ENCODE measurements around the gene PPP3CA.

- TF ChIP-seq HNRNPL (IDR thresholded peaks at IDR 0.05; ENCODE audit: low read depth, low read length) (no peak), MED13 (CRISPR knock-in tag; IDR thresholded peaks at IDR 0.05) (no peak), GATAD2A (CRISPR knock-in tag; IDR thresholded peaks at IDR 0.05) (no peak), NR2F1 (CRISPR knock-in tag; IDR thresholded peaks at IDR 0.05) (no peak), FOXA1 (IDR thresholded peaks at IDR 0.05) (no peak), FOXA1 (CRISPR knock-in tag; IDR thresholded peaks at IDR 0.05) (no peak), CHD2 (IDR thresholded peaks at IDR 0.05; ENCODE audit: low read depth, low read length) (no peak), PBX3 (CRISPR knock-in tag; IDR thresholded peaks at IDR 0.05; ENCODE audit: borderline replicate concordance) (no peak)
Observed at GRCh38 chr4:101229116-101229515, 118.2 kb downstream of the PPP3CA start.
